Measurements from ENCODE around the gene EML5. TPM values are rescaled to one million over a fixed set of nuclear protein-coding genes. Genes with fewer than 3 reads are reported as not detected.

Gene EML5
- total and polyA plus RNA-seq, 3 donors from 2014 or later = 4.2 to 19.3 (median 17.7) TPM

DNA sequence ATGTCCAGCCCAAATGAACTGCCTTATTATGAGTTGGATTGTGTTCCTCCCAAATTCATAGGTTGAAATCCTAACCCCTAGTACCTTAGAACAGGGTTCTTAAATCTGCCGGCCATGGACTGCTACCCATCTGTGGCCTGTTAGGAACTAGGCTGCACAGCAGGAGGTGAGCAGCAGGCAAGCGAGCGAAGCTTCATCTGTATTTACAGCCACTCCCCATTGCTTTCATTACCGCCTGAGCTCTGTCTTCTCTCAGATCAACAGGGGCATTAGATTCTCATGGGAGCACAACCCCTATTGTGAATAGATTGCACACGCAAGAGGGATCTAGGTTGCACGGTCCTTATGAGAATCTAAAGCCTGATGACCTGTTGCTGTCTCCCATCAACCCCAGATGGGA lies 9.8 kb upstream of the EML5 start:
- TF ChIP-seq POLR2A (IDR thresholded peaks at IDR 0.05) = no peak
- intact Hi-C loops (cut with DNase I; ENCODE audit: low total_unique reads) = no loop called here
- WGBS, 2 donors = 87 to 92% methylated on average over 6 of the region's 6 CpGs
- no peaks in the 10 kb centered on the region for H3K9me3 ChIP-seq
- H3K4me3 ChIP-seq = no peak overlapping the region
- H3K27me3 ChIP-seq = no peaks in the 10 kb centered on the region
- H3K27ac ChIP-seq = no peak overlapping the region
- H3K36me3 ChIP-seq (ENCODE audit: low read depth, missing control alignments) = no peaks in the 10 kb centered on the region
- DNase-seq = no peak
- no peaks in the 10 kb centered on the region for H3K4me1 ChIP-seq

DNA sequence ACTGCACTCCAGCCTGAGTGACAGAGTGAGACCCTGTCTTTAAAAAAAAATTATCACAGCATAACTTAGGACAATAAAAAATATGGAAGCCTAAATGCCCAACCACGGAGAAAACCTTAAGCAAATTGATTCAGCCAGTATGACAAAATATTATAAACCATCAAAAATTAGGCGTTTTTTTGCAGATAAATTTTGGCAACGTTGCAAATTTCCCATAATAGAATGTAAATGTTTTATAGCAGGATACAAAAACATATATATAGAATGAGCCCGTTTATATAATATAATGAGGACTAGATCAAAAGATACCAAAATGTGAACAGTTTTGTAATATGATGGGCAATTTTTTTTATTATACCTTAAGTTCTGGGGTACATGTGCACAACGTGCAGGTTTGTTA lies 6.8 kb upstream of the EML5 start:
- no peaks in the 10 kb centered on the region for H3K4me1 ChIP-seq
- intact Hi-C loops (cut with DNase I; ENCODE audit: low total_unique reads) = no loop called here
- H3K27me3 ChIP-seq = no peaks in the 10 kb centered on the region
- H3K27ac ChIP-seq = no peak overlapping the region
- no peaks in the 10 kb centered on the region for H3K36me3 ChIP-seq (ENCODE audit: low read depth, missing control alignments)
- no peaks in the 10 kb centered on the region for H3K9me3 ChIP-seq
- 61 to 62% methylated on average over 5 of the region's 5 CpGs for WGBS, 2 donors
- DNase-seq = no peak
- no peak overlapping the region for H3K4me3 ChIP-seq
- TF ChIP-seq, protein P1, sequence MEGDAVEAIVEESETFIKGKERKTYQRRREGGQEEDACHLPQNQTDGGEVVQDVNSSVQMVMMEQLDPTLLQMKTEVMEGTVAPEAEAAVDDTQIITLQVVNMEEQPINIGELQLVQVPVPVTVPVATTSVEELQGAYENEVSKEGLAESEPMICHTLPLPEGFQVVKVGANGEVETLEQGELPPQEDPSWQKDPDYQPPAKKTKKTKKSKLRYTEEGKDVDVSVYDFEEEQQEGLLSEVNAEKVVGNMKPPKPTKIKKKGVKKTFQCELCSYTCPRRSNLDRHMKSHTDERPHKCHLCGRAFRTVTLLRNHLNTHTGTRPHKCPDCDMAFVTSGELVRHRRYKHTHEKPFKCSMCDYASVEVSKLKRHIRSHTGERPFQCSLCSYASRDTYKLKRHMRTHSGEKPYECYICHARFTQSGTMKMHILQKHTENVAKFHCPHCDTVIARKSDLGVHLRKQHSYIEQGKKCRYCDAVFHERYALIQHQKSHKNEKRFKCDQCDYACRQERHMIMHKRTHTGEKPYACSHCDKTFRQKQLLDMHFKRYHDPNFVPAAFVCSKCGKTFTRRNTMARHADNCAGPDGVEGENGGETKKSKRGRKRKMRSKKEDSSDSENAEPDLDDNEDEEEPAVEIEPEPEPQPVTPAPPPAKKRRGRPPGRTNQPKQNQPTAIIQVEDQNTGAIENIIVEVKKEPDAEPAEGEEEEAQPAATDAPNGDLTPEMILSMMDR (IDR thresholded peaks at IDR 0.05) = no peak
- no peak for TF ChIP-seq POLR2A (IDR thresholded peaks at IDR 0.05)

DNA sequence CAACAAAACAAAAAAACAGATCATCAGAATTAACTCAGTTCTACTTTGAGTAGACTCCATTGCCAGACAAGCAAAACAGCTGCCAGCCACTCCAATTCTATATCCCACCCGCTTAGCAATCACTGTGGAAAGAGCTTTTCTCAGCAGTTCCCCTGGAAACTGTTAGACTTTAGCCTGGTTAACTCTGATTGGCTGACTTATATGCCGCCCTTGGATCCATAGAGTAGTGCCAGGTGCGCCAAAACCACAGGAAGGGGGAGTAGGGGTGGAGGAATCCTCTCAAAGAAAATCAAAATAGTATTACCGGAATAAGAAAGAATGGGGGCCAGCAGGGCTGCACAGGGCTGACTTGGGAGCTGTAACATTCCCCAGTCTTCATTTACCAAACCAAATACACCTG lies 5.4 kb upstream of the EML5 start:
- peaks cover 5% of the 10 kb centered on the region for H3K4me1 ChIP-seq
- DNase-seq = no peak
- intact Hi-C loops (cut with DNase I; ENCODE audit: low total_unique reads) = no loop called here
- no peak for TF ChIP-seq POLR2A (IDR thresholded peaks at IDR 0.05)
- TF ChIP-seq, protein P1 (IDR thresholded peaks at IDR 0.05) = no peak
- H3K4me3 ChIP-seq = no peak overlapping the region
- H3K27ac ChIP-seq = no peak overlapping the region
- no peaks in the 10 kb centered on the region for H3K27me3 ChIP-seq
- WGBS, 2 donors = 58 to 76% methylated on average over 4 of the region's 4 CpGs
- H3K9me3 ChIP-seq = no peaks in the 10 kb centered on the region
- no peaks in the 10 kb centered on the region for H3K36me3 ChIP-seq (ENCODE audit: low read depth, missing control alignments)

DNA sequence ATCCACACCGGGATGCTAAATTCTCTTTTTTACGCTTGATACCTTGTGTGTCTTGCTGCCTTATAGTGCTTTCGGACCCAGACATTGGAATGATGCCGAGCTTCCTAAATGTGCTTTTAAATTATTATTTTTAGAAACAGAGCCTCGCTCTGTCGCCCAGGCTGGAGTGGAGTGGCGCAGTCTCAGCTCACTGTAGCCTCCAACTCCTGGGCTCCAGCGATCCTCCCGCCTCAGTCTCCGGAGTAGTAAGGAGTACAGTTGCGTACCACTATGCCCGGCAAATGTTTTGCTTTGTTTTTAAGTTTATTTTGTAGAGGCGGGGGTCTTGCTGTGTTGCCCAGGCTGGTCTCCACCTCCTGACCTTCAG lies 489 bp upstream of the EML5 start:
- DNase-seq = peak; percentile 51
- H3K27ac ChIP-seq = peak overlapping the region; percentile 90
- no peaks in the 10 kb centered on the region for H3K36me3 ChIP-seq (ENCODE audit: low read depth, missing control alignments)
- H3K4me3 ChIP-seq = peak overlapping the region; percentile 80 to 81
- WGBS, 2 donors = 33 to 36% methylated on average over 13 of the region's 13 CpGs
- intact Hi-C loops (cut with DNase I; ENCODE audit: low total_unique reads) = no loop called here
- peaks cover 12% of the 10 kb centered on the region for H3K4me1 ChIP-seq
- no peaks in the 10 kb centered on the region for H3K27me3 ChIP-seq
- no peak for TF ChIP-seq POLR2A (IDR thresholded peaks at IDR 0.05)
- TF ChIP-seq, protein P1 (IDR thresholded peaks at IDR 0.05) = no peak
- H3K9me3 ChIP-seq = no peaks in the 10 kb centered on the region

DNA sequence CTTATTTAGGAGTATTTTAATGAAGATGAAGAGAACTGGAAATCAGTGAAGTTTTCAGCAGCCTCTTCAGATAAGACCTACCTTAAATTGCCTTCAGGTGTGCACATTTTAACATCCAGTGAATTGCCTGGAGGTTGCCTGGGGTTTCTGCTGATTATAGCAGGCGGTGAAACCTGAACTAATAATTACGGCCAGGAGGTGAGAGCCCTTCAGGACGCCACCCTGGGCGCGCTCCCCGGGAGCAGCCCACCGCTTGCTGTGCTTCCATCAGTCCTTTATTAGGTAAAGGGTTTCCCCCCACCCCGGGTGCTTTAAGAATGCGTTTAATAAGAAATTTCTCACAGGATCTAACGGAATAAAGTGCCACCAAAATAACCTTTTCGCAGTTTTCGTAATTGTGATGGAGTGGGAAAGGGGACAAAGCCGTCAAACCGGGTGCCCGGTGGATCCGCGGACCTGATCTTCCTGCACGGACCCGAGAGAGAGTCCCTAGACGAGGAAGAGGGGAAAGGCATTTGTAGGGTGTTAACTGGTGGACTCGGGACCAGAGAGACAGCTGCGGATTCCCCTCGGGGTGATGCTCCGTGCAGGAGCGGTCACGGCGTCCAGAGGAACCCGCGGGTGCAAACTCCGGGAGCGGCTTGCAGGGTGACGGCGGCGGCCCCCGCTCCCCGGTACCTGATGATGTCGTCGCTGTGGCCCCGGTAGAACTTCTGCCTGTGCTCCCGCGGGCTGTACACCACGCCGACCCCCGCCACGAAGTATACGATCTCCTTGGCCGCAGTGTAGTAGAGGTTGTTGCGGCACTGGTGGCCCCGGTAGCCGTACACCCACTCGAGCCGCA lies 902 bp downstream of the EML5 start:
- Histone ChIP-seq H3K4me3 (peak overlapping the region; percentile 80 to 81), H3K36me3 (ENCODE audit: low read depth, missing control alignments) (no peaks in the 10 kb centered on the region), H3K9me3 (no peaks in the 10 kb centered on the region), H3K27me3 (no peaks in the 10 kb centered on the region), H3K4me1 (peaks cover 12% of the 10 kb centered on the region), H3K27ac (peak overlapping the region; percentile 90)
- TF ChIP-seq, protein P1 (IDR thresholded peaks at IDR 0.05) = no peak
- no peak for TF ChIP-seq POLR2A (IDR thresholded peaks at IDR 0.05)
- peak; percentile 50 for DNase-seq
- 3% methylated on average over 36 to 46 of the region's 52 CpGs for WGBS, 2 donors
- intact Hi-C loops (cut with DNase I; ENCODE audit: low total_unique reads) = no loop called here

All from testis (tissue), 3 donors.